GM12878 (cell line): Measurements from ENCODE around the gene STBD1. TPM values are rescaled to one million over a fixed set of nuclear protein-coding genes. Genes with fewer than 3 reads are reported as not detected.

ENCODE experiments used
- ATAC-seq: fragments of 200-7000 bp; cut with Tn5 transposase; 3 replicates; pipeline ENCODE4 v1.9.1; 2020; ENCODE audit warnings: mild to moderate bottlenecking, moderate library complexity
- BruUV-seq: library from RNA; stranded (reverse); fragments of 400-500 nt; replicated peaks from 2 replicates; lab custom pipeline; 2021; lab: Mats Ljungman, UMichigan
- CTCF ChIA-PET: fragments of 300-600 bp; sonication (Branson Sonifier 250); formaldehyde crosslinking; extraction: SDS; loops from one replicate; lab custom pipeline; 2021; ENCODE audit warnings: inconsistent platforms; lab: Yijun Ruan, JAX
- POLR2A ChIA-PET: fragments of 350-600 bp; formaldehyde crosslinking; extraction: SDS; loops from one replicate; lab custom pipeline; 2021; ENCODE audit warnings: inconsistent platforms; lab: Charles Lee
- RAD21 ChIA-PET: fragments of 300-600 bp; sonication (Branson Sonifier 250); formaldehyde crosslinking; loops from one replicate; lab custom pipeline; 2023; ENCODE audit warnings: antibody characterized with exemption; ENCODE audit not compliant: unreplicated experiment; lab: Charles Lee
- SMC1A ChIA-PET: fragments of 300-600 bp; sonication (Branson Sonifier 250); formaldehyde crosslinking; loops from one replicate; lab custom pipeline; 2023; ENCODE audit not compliant: unreplicated experiment, uncharacterized antibody; lab: Charles Lee
- DNase-seq: peaks from one replicate; pipeline ENCODE4 v3.0.0-alpha.2; 2011; ENCODE audit warnings: low read depth, low spot score
- FAIRE-seq: peaks from 3 replicates; lab custom pipeline; 2011; peaks lifted over from hg19 to GRCh38; lab: Jason Lieb, UNC
- H2AFZ ChIP-seq: 2 replicates; pipeline ENCODE4 v1.6.0; 2011; ENCODE audit warnings: low read depth, low read length, control low read depth; ENCODE audit not compliant: control insufficient read depth
- H3K27ac ChIP-seq: 2 replicates; pipeline ENCODE4 v1.5.1; 2011; ENCODE audit warnings: control low read depth; ENCODE audit not compliant: control insufficient read depth, insufficient read depth
- H3K27me3 ChIP-seq, 2 experiments: replicated peaks in 1 of 2; 2 replicates each; pipeline versions ENCODE4 v1.6.0 to v1.6.1; 2011; ENCODE audit warnings: low read length in 1 of 2; ENCODE audit not compliant: control insufficient read depth in 2 of 2, insufficient read depth in 2 of 2
- H3K36me3 ChIP-seq, 2 experiments: 2 replicates each; pipeline ENCODE4 v1.5.1; 2011; ENCODE audit warnings: low read length in 1 of 2; ENCODE audit not compliant: control insufficient read depth in 2 of 2, insufficient read depth in 2 of 2
- H3K4me1 ChIP-seq: 2 replicates; pipeline ENCODE4 v1.6.1; 2011; ENCODE audit warnings: mild to moderate bottlenecking, low read length, moderate library complexity, mixed read lengths; ENCODE audit not compliant: control insufficient read depth, insufficient read depth
- H3K4me2 ChIP-seq: 2 replicates; pipeline ENCODE4 v1.6.0; 2011; ENCODE audit warnings: control low read depth; ENCODE audit not compliant: control insufficient read depth, insufficient read depth
- H3K4me3 ChIP-seq: fragments of 200-600 bp; sonication (generic); 2 replicates; pipeline ENCODE4 v1.5.1; 2016
- H3K79me2 ChIP-seq: 2 replicates; pipeline ENCODE4 v1.6.0; 2011; ENCODE audit warnings: low read length; ENCODE audit not compliant: control insufficient read depth, insufficient read depth
- H3K9ac ChIP-seq: 2 replicates; pipeline ENCODE4 v1.8.0; 2011; ENCODE audit warnings: low read length, control low read depth, mixed read lengths; ENCODE audit not compliant: control insufficient read depth, insufficient read depth
- H3K9me3 ChIP-seq: replicated peaks from 3 replicates; pipeline ENCODE4 v1.5.1; 2011; ENCODE audit warnings: mild to moderate bottlenecking, low read length; ENCODE audit not compliant: control insufficient read depth, insufficient read depth
- H4K20me1 ChIP-seq: 2 replicates; pipeline ENCODE4 v1.6.0; 2011; ENCODE audit not compliant: control insufficient read depth, insufficient read depth
- ASH2L ChIP-seq: fragments of 300-600, 200-600 bp; sonication (generic); IDR thresholded peaks from 2 replicates; pipeline ENCODE4 v1.6.1; 2017; ENCODE audit warnings: low read depth, mild to moderate bottlenecking, borderline replicate concordance
- ESRRA ChIP-seq: IDR thresholded peaks from 2 replicates; pipeline ENCODE4 v1.6.1; 2012; ENCODE audit warnings: mild to moderate bottlenecking, low read length, improper control_type of control experiment
- MTA3 ChIP-seq: IDR thresholded peaks from 2 replicates; pipeline ENCODE4 v1.6.1; 2012; ENCODE audit warnings: low read length, inconsistent platforms, borderline replicate concordance
- PBX3 ChIP-seq: IDR thresholded peaks from 2 replicates; pipeline ENCODE4 v1.6.1; 2011; ENCODE audit warnings: mild to moderate bottlenecking, low read depth, low read length, moderate library complexity; ENCODE audit not compliant: insufficient replicate concordance
- REST ChIP-seq: IDR thresholded peaks from 2 replicates; pipeline ENCODE4 v1.6.1; 2012; ENCODE audit warnings: mild to moderate bottlenecking, low read depth, low read length
- STAT3 ChIP-seq: IDR thresholded peaks from 2 replicates; pipeline ENCODE4 v1.6.1; 2011; ENCODE audit warnings: low read depth, low read length, improper control_type of control experiment
- WGBS: methylation state at CpG from one replicate; pipeline ENCODE4 v1.1.6; 2016; ENCODE audit warnings: low lambda C conversion rate; ENCODE audit not compliant: insufficient replicate concordance, insufficient coverage; ENCODE audit errors: missing lambda C conversion rate; 5-methylcytosine and 5-hydroxymethylcytosine counted together
- in situ Hi-C: fragments of 300-500 bp; cut with MboI; formaldehyde crosslinking; loops from 9 replicates; pipeline ENCODE4 v1.14.3; 2018; ENCODE audit warnings: mixed read lengths
- intact Hi-C: fragments of 100-400 bp; cut with micrococcal nuclease; formaldehyde crosslinking; loops from one replicate; pipeline ENCODE4 v1.14.2; 2022; ENCODE audit not compliant: unreplicated experiment
- polyA plus RNA-seq, 11 experiments: library from polyadenylated mRNA; depleted of rRNA in 4 of 11; unstranded in 6 of 11; stranded (reverse) in 5 of 11; fragments of >200 nt; fragmentation: Nextera tagmentation in 4 of 11; fragmentation: Illumina TruSeq in 1 of 11; extraction: Ambion mirVana in 4 of 11; extraction: Trizol in 1 of 11; gene quantifications; 1 replicate in 1 of 11; 2 replicates in 10 of 11; pipeline versions ENCODE4 v1.2.1 to v1.2.3, GENCODE V29; 2011 to 2016; ENCODE audit warnings: inconsistent platforms in 2 of 11, missing spikeins in 2 of 11, low read depth in 1 of 11
- total RNA-seq, 4 experiments: library from RNA; depleted of rRNA in 3 of 4; stranded (reverse); fragments of >200 nt in 3 of 4; fragmentation: Illumina TruSeq in 1 of 4; extraction: Trizol in 1 of 4; gene quantifications; 2 replicates each; pipeline versions ENCODE4 v1.2.1 to v1.2.3, GENCODE V29; 2013 to 2021
- TF ChIP-seq, protein P1 (sequence below): fragments of 450-650 bp; formaldehyde crosslinking; IDR thresholded peaks from 2 replicates; pipeline ENCODE4 v1.4.0; 2022; ENCODE audit warnings: mild to moderate bottlenecking, moderate library complexity

The STBD1 gene
- total and polyA plus RNA-seq, 10 of the 15 experiments (the other 5 are each of a cell fraction or from before 2014, with no cell fraction given) = 0.04 to 0.10 (median 0.05) TPM; not detected in 7

DNA sequence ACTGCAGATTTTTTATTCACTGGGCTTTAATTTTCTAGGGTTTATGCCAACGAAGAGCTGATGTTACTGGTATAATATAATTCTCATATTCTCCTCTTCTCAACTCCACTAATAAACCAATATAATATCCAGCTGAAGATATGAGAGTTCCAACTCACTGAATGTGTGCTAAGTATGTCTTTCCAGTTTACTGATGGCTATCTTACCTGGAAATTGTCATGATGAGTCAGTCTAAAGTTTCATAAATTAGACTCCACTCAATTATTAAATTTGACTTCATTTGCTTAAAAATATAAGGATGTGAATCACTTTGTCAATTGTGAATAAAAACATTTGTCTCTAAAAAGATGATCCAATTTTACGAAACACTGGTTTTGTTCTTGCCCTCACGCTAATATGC is 28.4 kb downstream of the STBD1 start:
- BruUV-seq = no TSS peak
- ATAC-seq (no peak), DNase-seq (no peak), FAIRE-seq (no peak)
- H3K9ac ChIP-seq = no peak overlapping the region
- in situ Hi-C loops (no loop called here), intact Hi-C loops (no loop called here)
- ChIA-PET CTCF (interaction anchor here (1.0 kb wide), 1 partner anchor 419 kb away, joined by 3 read pairs; no protein-coding TSS in a partner anchor), SMC1A (interaction anchor here (1.2 kb wide), 1 partner anchor 293 kb away, joined by 3 read pairs; no protein-coding TSS in a partner anchor), POLR2A (no interaction called here), RAD21 (no interaction called here)
- no peaks in the 10 kb centered on the region; a peak in 1 of 4 replicates for H3K27me3 ChIP-seq
- H3K4me1 ChIP-seq = no peaks in the 10 kb centered on the region
- 66% methylated on average over 3 of the region's 3 CpGs for WGBS
- H3K4me3 ChIP-seq = no peak overlapping the region
- no peaks in the 10 kb centered on the region for H4K20me1 ChIP-seq
- H3K4me2 ChIP-seq = no peak overlapping the region
- TF ChIP-seq PBX3 (no peak), ASH2L (no peak), STAT3 (no peak), MTA3 (no peak)
- no peaks in the 10 kb centered on the region for H3K36me3 ChIP-seq
- H2AFZ ChIP-seq = no peak overlapping the region
- no peaks in the 10 kb centered on the region for H3K79me2 ChIP-seq
- no peak overlapping the region for H3K27ac ChIP-seq
- H3K9me3 ChIP-seq = no peaks in the 10 kb centered on the region

DNA sequence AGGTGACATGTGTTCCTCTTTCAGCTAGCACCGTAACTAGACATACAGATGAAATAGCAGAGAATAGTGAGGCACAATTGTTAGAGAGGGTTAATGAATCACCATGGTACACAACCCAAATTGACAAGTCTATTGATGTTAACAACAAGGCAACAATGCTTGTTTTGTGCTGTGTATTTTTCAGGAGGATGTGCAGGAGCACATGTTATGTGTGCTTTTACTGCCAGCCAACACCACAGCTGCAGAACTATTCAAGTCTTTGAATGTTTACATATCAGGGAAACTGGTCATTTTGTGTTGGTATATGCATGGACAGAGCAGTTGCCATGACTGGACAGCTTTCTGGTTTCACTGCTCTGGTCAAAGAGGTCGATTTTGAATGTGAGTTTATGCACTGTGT is 32.8 kb downstream of the STBD1 start:
- ChIA-PET RAD21 (no interaction called here), CTCF (no interaction called here), POLR2A (no interaction called here), SMC1A (no interaction called here)
- Histone ChIP-seq H3K9ac (no peak overlapping the region), H3K36me3 (no peaks in the 10 kb centered on the region), H3K79me2 (no peaks in the 10 kb centered on the region), H2AFZ (no peak overlapping the region), H3K4me2 (no peak overlapping the region), H3K4me1 (no peaks in the 10 kb centered on the region), H4K20me1 (no peaks in the 10 kb centered on the region), H3K4me3 (no peak overlapping the region), H3K27ac (no peak overlapping the region), H3K9me3 (no peaks in the 10 kb centered on the region), H3K27me3 (peaks cover 0 to 4% of the 10 kb centered on the region in 2 experiments; a peak in 1 of 4 replicates)
- no peak for DNase-seq
- no peak for FAIRE-seq
- intact Hi-C loops (no loop called here), in situ Hi-C loops (no loop called here)
- no TSS peak for BruUV-seq
- no peak for ATAC-seq
- WGBS = 35% methylated on average over 2 of the region's 2 CpGs
- TF ChIP-seq REST (no peak), ESRRA (no peak)
- TF ChIP-seq, protein P1, sequence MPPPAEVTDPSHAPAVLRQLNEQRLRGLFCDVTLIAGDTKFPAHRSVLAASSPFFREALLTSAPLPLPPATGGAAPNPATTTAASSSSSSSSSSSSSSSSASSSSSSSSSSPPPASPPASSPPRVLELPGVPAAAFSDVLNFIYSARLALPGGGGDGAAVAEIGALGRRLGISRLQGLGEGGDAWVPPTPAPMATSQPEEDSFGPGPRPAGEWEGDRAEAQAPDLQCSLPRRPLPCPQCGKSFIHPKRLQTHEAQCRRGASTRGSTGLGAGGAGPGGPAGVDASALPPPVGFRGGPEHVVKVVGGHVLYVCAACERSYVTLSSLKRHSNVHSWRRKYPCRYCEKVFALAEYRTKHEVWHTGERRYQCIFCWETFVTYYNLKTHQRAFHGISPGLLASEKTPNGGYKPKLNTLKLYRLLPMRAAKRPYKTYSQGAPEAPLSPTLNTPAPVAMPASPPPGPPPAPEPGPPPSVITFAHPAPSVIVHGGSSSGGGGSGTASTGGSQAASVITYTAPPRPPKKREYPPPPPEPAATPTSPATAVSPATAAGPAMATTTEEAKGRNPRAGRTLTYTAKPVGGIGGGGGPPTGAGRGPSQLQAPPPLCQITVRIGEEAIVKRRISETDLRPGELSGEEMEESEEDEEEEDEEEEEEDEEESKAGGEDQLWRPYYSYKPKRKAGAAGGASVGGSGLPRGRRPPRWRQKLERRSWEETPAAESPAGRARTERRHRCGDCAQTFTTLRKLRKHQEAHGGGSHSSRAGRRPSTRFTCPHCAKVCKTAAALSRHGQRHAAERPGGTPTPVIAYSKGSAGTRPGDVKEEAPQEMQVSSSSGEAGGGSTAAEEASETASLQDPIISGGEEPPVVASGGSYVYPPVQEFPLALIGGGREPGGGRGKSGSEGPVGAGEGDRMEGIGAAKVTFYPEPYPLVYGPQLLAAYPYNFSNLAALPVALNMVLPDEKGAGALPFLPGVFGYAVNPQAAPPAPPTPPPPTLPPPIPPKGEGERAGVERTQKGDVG (CRISPR knock-in tag) = no peak
